ENCODE results near the gene ZNF816.
A peak's percentile ranks its signal among the peaks of the same experiment; 100 is the strongest.
"Not testable (repeated sequence)": the region's sequence is repeated elsewhere in the genome, so short reads cannot be mapped to it uniquely, and the experiment has no call there.

ZNF816 gene

DNA sequence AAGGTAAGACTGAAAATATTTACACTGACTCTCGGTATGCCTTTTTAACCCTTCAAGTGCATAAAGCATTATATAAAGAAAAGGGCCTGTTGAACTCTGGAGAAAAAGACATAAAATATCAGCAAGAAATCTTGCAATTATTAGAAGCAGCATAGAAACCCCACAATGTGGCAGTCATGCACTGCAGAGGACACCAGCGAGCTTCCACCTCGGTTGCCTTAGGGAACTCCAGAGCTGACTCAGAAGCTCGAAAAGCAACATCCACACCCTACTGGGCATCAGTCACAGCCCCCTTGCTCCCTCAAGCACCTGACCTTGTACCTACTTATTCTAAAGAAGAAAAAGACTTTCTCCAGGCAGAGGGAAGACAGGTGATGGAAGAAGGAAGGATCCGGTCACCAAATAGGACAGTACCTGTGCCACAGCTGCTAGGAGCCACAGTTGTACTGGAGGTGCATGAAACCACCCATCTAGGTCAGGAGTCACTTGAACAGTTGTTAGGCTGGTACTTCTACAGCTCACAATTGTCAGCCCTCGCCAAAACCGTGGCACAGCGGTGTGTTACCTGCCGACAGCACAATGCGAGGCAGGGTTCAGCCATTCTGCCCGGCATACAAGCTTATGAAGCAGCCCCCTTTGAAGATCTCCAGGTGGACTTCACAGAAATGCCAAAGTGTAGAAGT is 2.9 kb downstream of the ZNF816 start:
- no peak for DNase-seq

DNA sequence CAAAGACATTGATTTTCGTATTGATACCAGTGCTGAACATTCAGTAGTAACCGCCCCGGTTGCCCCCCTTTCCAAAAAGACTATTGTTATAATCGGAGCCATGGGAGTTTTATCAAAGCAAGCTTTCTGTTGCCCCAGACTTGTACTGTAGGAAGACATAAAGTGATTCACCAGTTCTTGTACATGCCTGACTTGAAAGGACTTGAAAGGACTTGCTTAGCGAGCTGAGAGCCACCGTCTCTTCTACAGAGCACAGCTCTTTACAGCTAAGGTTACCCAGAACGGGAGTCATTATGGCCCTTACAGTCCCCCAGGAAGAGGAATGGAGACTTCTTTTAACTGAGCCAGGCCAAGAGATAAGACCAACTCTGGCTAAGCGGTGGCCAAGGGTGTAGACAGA is 5.1 kb downstream of the ZNF816 start:
- DNase-seq: no peak

- no peak for DNase-seq
These were observed 5.8 kb downstream of the ZNF816 start for GRCh38 chr19:52956917-52957316.

- no peak for DNase-seq
These were observed 13.3 kb downstream of the ZNF816 start for GRCh38 chr19:52949422-52949821.

GRCh38 chr19:52948025-52948770 is 14.5 kb downstream of the ZNF816 start:
- DNase-seq: no peak

DNA sequence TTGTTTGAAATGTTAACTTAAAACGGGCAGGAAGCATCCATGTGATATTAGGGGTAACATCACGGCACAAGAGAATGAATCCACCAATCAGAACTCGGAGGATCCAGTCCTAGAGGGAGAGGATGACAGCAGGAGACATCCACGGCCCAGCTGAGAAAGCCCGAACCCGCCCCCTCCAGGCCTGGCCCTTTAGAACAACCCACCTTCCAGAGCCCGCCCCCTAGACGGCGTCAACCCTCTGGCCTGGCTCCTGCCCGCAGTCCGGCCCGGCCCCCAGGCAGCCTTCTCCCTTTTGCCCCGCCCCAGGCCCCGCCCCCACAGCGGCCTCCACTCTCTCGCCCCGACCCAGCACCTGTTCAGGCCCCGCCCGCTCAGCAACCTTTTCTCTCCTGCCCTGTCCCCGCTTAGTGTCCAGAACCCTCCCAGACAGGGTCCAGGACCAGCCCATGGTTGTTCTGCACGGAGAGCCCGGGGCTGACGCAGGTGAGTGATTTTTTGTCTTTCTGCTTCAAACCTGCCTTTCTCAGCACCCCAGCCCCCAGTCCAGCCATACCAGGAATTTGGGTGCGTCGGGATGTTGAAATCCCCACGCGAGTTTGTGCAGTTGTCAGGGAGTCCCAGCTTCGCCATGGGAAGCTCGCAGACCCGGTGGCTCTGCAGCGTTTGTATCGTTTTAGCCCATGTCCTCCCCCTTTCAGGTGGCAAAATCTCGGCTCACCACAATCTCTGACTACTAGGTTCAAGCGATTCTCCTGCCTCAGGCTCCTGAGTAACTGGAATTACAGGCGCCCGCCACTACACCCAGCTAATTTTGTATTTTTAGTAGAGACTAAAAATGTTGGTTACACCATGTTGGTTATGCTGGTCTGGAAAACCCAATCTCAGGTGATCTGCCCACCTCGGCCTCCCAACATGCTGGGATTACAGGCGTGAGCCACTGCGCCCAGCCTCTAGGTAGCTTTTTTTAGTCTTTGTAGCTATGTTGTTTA is 16.1 kb downstream of the ZNF816 start:
- DNase-seq: no peak

- no peak for DNase-seq
These were observed 16.9 kb downstream of the ZNF816 start for GRCh38 chr19:52945652-52946321.

GRCh38 chr19:52944703-52945493 is 17.8 kb downstream of the ZNF816 start:
- not testable (repeated sequence) for DNase-seq

- no peak for DNase-seq
These were observed 18.6 kb downstream of the ZNF816 start for GRCh38 chr19:52943884-52944643.

DNA sequence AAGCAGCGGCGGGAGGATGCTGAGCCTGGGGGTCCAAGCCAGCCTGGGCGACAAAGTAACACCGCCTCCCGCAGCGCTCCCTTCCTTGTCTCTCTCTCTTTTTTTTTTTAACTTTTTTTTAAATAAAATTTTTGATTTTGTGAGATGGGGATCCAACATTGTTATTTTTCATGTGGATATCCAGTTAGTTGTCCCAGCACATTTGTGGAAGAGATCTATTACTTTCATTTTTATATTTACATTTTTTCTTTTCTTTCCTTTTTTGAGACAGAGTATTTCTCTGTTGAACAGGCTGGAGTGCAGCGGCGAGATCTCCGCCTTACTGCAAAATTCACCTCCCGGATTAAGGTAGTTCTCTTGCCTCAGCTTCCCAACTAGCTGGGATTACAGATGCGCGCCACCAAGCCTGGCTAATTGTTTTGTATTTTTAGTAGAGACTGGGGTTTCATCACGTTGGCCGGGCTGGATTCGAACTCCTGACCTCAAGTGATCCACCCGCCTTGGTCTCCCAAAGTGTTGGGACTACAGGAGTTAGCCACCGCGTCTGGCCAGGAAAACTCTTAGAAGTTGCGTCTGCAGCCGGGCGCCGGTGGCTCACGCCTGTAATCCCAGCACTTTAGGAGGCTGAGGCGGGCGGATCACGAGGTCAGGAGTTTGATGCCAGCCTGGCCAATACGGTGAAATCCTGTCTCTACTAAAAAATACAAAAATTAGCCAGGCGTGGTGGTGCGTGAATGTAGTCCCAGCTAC is 19.4 kb downstream of the ZNF816 start:
- DNase-seq: no peak

DNA sequence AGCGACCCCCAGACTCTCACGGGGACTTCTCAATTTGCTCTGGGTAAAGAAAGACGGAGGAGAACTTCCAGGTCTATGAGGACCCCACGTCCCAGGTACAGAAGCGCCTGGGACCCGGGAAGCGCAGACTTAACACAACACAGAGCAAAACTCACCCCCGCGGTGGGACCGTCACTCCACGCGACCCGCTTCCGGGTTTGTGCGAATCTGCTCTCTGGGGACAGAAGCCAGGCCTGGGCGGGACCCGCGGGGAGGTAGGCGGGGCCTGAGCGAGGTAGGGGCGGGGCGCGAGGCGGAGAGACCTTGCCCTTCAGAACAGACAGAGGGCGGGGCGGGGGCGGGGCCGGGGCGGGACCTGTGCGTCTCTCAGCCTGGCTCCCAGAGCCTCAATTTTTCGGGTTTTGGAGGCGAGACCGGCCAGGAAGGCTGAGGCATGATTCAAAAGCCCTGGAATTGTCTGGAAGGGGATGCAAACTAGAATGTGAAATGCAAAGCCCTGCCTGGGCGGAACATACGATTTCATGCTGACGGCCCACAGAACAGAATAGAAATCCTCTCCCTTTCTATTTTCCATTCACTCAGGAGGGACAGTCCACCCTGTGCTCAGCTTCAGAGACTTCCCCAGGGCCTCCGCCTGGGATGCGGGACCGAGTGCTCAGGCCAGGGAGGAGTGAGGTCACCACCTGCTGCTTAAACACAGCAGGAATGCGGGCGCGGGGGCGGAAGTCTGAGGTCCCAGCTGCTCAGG is 20.1 kb downstream of the ZNF816 start:
- DNase-seq: peak; percentile 95

DNA sequence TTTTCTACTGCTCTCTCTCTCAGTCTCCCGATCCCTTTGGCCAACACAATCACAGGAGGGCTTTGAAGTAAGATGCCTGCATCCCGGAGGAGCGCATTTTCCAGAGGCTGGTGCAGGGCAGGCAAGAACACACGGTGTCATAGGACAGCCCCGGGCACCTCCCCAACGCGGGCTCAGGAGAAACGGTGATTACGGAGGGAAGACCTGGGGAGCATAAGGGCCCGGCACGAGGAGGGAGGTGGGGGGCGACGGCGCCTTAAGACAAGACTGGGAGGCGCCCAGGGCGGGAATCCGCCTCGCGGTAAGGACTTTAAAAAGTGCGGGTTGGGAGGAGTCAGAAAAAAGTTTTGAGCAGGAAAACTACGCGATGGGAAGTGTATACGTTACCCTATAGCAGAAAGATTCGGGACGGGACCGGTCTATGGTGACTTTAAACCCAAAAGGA is 20.7 kb downstream of the ZNF816 start:
- no peak for DNase-seq

DNA sequence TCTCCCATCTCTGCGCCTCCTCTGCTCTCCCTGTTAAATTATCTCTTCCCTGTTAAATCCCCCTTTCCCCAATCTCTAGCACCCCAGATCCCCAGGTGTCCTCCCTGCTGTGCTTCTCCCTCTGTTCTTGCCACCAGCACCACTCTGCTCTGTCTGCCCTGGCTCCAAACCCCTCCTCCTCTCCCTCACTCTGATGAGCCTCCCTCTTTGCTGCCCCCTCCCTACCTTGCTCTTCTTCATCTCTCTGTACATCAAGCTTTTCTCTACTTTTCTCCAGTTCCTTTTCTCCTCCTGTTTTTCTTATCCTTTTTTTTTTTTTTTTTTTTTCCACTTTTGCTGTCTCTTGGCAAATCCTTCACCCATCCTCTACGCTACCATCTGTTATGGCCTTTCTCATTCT is 21.2 kb downstream of the ZNF816 start:
- not testable (repeated sequence) for DNase-seq

DNA sequence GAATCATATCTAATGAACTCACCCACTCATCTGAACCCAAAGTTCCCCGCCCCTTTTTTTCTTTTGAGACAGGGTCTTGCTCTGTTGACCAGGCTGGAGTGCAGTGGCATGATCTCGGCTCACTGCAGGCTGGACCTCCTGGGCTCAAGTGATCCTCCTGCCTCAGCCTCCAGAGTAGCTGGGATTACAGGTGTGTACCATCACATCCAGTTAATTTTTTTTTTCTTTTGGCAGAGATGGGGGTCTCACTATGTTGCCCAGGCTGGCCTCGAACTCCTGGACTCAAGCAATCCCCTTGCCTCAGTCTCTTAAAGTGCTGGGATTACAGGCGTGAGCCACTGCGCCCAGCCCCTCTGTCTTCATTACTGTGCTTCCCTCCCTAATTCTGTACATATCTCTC is 21.8 kb downstream of the ZNF816 start:
- not testable (repeated sequence) for DNase-seq

DNA sequence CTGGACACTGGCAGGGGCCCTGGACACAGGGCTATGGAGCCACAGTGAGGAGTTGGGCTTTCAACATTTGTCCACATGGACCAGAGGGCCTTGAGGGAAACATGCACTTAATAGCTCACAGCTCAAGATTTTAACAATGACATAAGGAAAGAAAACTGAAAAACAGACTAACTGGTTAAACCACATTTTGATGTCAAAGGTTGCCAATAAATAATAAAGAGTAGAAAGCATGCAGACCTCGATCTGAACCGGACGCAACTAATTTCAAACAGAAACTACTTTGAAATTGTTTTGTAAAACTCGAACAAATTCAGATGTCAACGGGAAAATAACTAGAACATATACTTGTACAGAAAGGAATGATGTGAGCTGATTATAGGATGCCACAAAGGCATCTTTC is 23.9 kb downstream of the ZNF816 start:
- DNase-seq: no peak

- no peak for DNase-seq
These were observed 25.7 kb downstream of the ZNF816 start for GRCh38 chr19:52936954-52937325.

GRCh38 chr19:52936151-52936953 is 26.3 kb downstream of the ZNF816 start:
- no peak for DNase-seq

- no peak for DNase-seq
These were observed 27.2 kb downstream of the ZNF816 start for GRCh38 chr19:52935434-52935833.

- not testable (repeated sequence) for DNase-seq
These were observed 38.0 kb downstream of the ZNF816 start for GRCh38 chr19:52924641-52925040.

All from activated T-cell treated with anti-CD3 and anti-CD28 coated beads for 4 hours (primary cell).